ES-I3 (cell line): ENCODE results near the gene SRCIN1.

Source experiments
- H3K36me3 ChIP-seq: 2 replicates; pipeline ENCODE4 v1.6.1; 2013; ENCODE audit warnings: mild to moderate bottlenecking, low read length, control low read depth, moderate library complexity; ENCODE audit not compliant: insufficient read depth
- H3K4me1 ChIP-seq: 2 replicates; pipeline ENCODE4 v1.6.1; 2013; ENCODE audit warnings: mild to moderate bottlenecking, control low read depth, low read length; ENCODE audit not compliant: insufficient read depth
- H3K9ac ChIP-seq: 2 replicates; pipeline ENCODE4 v1.6.1; 2013; ENCODE audit warnings: low read depth, mild to moderate bottlenecking, low read length, moderate library complexity
- H3K9me3 ChIP-seq: 2 replicates; pipeline ENCODE4 v1.6.1; 2013; ENCODE audit warnings: mild to moderate bottlenecking, low read length, moderate library complexity; ENCODE audit not compliant: control insufficient read depth, insufficient read depth

The SRCIN1 gene

DNA sequence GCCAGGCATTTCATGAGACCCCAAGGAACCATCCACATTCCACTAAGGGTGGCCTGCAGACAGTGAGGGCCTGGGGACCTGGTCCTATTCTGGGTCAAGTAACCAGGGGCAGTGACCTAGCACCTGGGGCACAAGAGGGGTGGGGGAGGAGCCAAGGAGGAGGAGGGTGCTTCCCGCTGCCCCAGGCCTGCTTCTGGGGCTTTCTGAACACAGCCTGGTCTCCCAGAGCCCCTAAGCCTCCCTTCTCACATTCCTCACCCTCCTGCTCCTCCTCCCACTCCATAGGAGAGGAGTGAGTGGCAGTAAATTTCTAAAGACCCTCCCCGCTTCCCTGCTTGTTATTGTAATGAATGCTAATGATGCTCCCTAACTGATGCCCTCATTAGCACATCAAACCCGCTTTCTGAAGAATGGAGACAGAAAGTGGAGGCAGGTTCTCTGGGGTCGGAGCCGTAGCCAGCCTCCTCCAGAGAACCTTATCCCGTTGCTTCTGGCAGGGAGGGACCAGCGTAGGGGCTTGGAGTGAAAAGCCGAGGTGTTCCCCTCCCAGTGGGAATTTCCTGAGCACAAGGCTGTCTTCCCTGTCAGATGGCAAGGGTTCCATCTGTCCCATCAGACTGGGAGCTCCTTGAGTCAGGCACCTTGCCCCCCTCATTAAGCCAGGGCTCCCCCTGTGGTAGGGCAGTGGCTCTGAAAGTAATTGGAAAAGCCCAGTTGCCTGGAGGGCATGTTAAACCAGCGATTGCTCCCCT lies 3.7 kb upstream of the SRCIN1 start:
- Histone ChIP-seq H3K9me3 (0 out of 2 replicates have a peak, but pooled peaks cover 4% of the 10 kb centered on the region), H3K9ac (peak overlapping the region; percentile 7), H3K4me1 (peaks cover 24% of the 10 kb centered on the region), H3K36me3 (no peaks in the 10 kb centered on the region)

- Histone ChIP-seq H3K4me1 (peaks cover 27% of the 10 kb centered on the region), H3K9me3 (0 out of 2 replicates have a peak, but pooled peaks cover 4% of the 10 kb centered on the region), H3K9ac (no peak overlapping the region; the same call in 1 of the 2 replicates)
Observed at GRCh38 chr17:38608648-38609047, 2.9 kb upstream of the SRCIN1 start.

GRCh38 chr17:38606646-38607611 lies 1.2 kb upstream of the SRCIN1 start:
- H3K36me3 ChIP-seq = no peaks in the 10 kb centered on the region
- peak overlapping the region; percentile 63; the same call in 1 of the 2 replicates for H3K9ac ChIP-seq
- 0 out of 2 replicates have a peak, but pooled peaks cover 2% of the 10 kb centered on the region for H3K9me3 ChIP-seq
- H3K4me1 ChIP-seq = peaks cover 32% of the 10 kb centered on the region

More at GRCh38 chr17:38608648-38609047, 2.9 kb upstream of the SRCIN1 start:
- no peaks in the 10 kb centered on the region for H3K36me3 ChIP-seq

DNA sequence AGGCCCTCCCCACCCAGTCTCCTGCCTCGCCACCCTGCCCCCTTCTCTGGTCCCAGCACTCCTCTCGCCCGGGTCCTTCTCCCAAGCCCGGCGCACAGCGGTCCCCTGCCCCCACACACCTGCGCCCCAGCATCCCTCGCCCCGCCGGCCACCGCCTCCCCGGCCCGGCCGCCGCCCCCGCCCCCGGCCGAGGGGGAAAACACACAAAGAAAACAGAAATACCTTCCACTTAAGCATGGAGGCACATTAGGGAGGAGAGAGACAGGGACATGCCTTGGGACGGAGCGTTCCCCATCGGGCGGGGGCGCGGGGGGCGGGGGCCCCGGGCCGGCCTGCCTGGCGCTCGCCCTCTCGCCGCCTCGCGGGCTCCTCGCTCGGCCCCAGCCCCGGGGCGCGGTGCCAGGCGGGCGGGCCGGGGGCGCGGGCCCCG lies 326 bp downstream of the SRCIN1 start:
- H3K4me1 ChIP-seq = peaks cover 40% of the 10 kb centered on the region
- no peaks in the 10 kb centered on the region for H3K36me3 ChIP-seq
- H3K9ac ChIP-seq = peak overlapping the region; percentile 63; the same call in 1 of the 2 replicates
- H3K9me3 ChIP-seq = no peaks in the 10 kb centered on the region

GRCh38 chr17:38604479-38605403 lies 1.0 kb downstream of the SRCIN1 start:
- Histone ChIP-seq H3K36me3 (no peaks in the 10 kb centered on the region), H3K9me3 (no peaks in the 10 kb centered on the region), H3K9ac (peak overlapping the region; percentile 22; the same call in 1 of the 2 replicates), H3K4me1 (peaks cover 47% of the 10 kb centered on the region)

GRCh38 chr17:38603786-38604478 lies 1.8 kb downstream of the SRCIN1 start:
- H3K4me1 ChIP-seq = peaks cover 51% of the 10 kb centered on the region

DNA sequence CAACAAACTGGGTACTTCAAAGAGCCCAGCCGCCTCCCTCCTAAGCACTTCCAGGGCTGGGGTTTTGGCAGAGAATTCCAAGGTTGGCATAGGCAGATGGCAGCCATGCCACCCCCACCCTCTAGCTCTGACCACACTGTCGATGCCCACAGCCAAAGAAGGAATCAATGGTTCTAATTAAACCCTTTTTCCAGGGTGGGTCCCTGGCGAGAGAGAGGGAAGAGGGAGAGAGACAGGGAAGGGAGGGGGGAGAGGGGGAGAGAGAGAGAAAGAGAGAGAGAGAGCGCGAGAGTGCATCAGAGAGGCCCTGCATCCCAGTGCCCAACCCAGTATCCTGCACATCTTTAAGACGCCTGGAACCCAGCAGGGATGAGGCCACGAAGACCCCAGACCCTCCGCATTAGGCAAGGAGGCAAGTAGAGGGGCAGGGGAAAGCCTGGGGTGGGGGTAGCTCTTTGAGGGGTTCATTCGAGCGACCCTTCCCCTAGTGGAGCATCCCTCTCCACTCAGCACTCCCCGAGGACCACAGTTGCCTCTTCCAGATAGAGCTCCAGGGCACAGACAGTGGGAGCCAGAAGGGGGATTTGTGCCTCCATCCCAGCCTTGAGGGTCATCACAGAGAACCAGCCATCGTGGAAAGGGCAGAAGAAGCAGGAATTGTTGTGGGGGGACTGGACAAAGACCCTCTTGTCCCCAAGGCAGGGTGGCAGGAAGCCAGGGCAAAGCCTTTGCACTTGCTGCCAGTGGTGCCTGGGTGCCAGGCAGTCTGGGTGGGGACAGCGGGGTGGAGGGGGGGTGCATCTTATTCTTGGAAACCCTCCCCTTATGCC lies 2.6 kb downstream of the SRCIN1 start:
- Histone ChIP-seq H3K36me3 (no peaks in the 10 kb centered on the region), H3K9me3 (no peaks in the 10 kb centered on the region), H3K4me1 (peaks cover 45% of the 10 kb centered on the region), H3K9ac (peak overlapping the region; percentile 20; the same call in 1 of the 2 replicates)

More at GRCh38 chr17:38603786-38604478, 1.8 kb downstream of the SRCIN1 start:
- Histone ChIP-seq H3K9ac (peak overlapping the region; percentile 22; the same call in 1 of the 2 replicates), H3K36me3 (no peaks in the 10 kb centered on the region), H3K9me3 (no peaks in the 10 kb centered on the region)

GRCh38 chr17:38602453-38602852 lies 3.3 kb downstream of the SRCIN1 start:
- Histone ChIP-seq H3K4me1 (peaks cover 45% of the 10 kb centered on the region), H3K36me3 (no peaks in the 10 kb centered on the region), H3K9me3 (no peaks in the 10 kb centered on the region), H3K9ac (peak overlapping the region; percentile 64; the same call in 1 of the 2 replicates)

DNA sequence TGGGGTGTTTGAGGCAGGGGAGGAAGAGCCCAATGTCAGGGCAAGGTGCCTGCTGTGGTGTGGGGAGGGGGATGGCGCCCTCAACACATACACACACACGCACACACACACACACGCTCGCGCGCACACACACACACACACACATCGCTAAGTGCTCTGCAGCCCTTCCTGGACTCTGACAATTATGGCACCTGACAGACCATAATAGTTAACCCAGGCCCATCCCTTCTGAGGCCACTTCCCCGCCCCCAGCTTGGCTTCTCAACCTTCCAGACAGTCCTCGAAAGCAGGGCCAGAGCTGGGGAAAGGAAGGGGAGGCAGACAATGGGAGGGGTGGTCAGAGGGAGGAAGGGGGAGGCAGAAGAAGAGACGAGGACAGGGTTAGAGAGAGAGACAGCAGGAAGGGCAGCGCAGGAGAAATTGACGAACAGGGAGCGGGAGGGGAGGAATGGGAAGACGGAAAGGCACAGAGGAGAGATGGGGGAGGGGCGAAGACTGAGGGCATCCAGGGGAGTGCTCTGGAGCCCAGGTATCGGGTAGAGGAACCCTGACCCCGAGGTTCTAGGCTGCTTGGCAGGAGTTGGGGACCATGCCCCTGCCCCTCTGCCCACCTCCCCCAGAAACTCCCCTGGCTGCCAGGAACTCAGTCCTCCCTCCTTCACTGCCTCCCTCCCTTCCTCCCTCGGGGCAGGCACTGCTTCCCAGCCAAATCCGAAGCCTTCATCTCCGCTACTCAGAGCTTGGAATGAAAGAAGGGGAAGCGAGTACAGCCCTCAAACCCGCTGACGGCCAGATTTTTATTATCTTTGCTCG lies 4.0 kb downstream of the SRCIN1 start:
- no peaks in the 10 kb centered on the region for H3K36me3 ChIP-seq
- peaks cover 45% of the 10 kb centered on the region for H3K4me1 ChIP-seq
- H3K9me3 ChIP-seq = no peaks in the 10 kb centered on the region
- peak overlapping the region; percentile 64; the same call in 1 of the 2 replicates for H3K9ac ChIP-seq

GRCh38 chr17:38600906-38601305 lies 4.8 kb downstream of the SRCIN1 start:
- peak overlapping the region; percentile 64; the same call in 1 of the 2 replicates for H3K9ac ChIP-seq
- H3K4me1 ChIP-seq = peaks cover 52% of the 10 kb centered on the region
- no peaks in the 10 kb centered on the region for H3K36me3 ChIP-seq
- no peaks in the 10 kb centered on the region for H3K9me3 ChIP-seq

- no peaks in the 10 kb centered on the region for H3K9me3 ChIP-seq
- peaks cover 55% of the 10 kb centered on the region for H3K4me1 ChIP-seq
- H3K9ac ChIP-seq = no peak overlapping the region
- no peaks in the 10 kb centered on the region for H3K36me3 ChIP-seq
Observed at GRCh38 chr17:38600416-38600815, 5.3 kb downstream of the SRCIN1 start.

DNA sequence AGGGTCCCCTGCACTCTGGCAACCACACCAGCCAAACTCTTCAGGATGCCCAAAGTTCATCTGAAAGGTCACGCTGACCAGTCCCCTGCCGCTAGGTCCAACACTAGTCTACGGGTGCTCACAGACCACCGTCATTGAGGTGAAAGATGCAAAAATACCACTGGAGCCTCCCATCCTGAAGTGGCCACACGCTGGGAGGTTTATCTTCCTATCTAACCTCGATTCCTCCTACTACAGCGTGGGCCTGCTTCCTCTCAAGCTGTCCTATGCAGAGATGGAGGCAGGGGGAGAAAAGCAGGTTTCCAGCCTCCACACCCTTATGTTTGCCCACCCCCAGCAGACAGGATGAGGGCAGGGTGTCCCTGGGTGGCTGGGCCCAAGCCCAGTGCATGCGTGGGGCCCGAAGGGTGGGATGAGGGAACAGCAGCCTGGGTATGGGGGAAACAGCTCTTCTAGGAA lies 6.3 kb downstream of the SRCIN1 start:
- Histone ChIP-seq H3K9ac (no peak overlapping the region), H3K9me3 (no peaks in the 10 kb centered on the region), H3K4me1 (peaks cover 55% of the 10 kb centered on the region), H3K36me3 (no peaks in the 10 kb centered on the region)
